ENCODE results near the gene GJB3. TPM values are rescaled to one million over a fixed set of nuclear protein-coding genes. Genes with fewer than 3 reads are reported as not detected.
"Not testable (repeated sequence)": the region's sequence is repeated elsewhere in the genome, so short reads cannot be mapped to it uniquely, and the experiment has no call there.

Gene GJB3
- under 1 TPM in 1 of 2 donors, not detected in 1; 0.33 TPM for total RNA-seq
- polyA plus RNA-seq = under 1 TPM; 0.15 to 0.17 TPM

DNA sequence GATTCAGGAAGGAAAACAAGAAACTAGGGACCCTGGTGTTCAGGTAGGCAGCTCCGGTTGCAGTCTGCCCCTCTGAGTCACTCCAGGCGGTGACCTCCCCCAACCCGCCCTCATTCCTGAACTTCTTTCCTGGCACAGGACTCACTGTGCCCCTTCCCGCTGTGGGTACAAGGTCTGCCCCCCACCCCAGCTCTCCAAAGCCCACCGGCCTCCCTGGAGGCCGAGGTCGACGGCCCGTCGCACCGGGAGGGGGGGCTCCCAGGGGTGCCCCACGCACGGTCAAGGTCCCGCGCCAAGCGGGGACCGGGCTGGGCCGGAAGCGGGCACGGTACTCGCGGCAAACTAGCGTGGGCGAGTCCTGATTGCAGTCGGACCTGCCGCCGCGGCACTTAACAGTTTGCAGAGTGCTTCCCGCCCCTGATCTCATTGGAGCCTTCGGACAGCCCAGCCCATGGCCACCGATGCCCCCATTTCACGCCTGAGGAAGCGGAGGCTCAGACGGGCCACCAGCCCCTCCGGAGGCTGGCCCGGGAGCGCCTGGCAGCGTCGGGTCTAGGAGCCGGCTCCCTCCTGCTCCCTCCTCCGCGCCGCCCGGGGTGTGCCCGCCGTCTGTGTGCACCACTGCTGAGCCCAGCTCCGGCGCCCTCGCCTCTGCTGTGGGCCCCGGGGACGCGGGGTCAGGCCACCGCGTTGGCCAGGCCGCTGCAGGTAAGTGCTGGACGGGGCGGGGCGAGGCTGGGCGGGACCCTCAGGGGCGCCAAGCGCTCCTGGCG is at the start of gene GJB3:
GJB3 (plus strand) TSS at position 144 of the 773 bp plus-strand sequence. CDS start 3,549 bp downstream, outside the sequence.
- H3K36me3 ChIP-seq (ENCODE audit: control insufficient read depth in 4 of 4, insufficient read depth in 3 of 4, low read depth in 1 of 4, low read length in 3 of 4) = no peaks in the 10 kb centered on the region
- no peak within 1 kb of the TSS for H3K27ac ChIP-seq (ENCODE audit: low read depth in 1 of 2, low read length in 2 of 2)
- H3K9me3 ChIP-seq (ENCODE audit: control insufficient read depth in 4 of 4, low read length in 3 of 4) = no peaks in the 10 kb centered on the region
- no peak for DNase-seq (ENCODE audit: low spot score)
- TF ChIP-seq, protein P1, sequence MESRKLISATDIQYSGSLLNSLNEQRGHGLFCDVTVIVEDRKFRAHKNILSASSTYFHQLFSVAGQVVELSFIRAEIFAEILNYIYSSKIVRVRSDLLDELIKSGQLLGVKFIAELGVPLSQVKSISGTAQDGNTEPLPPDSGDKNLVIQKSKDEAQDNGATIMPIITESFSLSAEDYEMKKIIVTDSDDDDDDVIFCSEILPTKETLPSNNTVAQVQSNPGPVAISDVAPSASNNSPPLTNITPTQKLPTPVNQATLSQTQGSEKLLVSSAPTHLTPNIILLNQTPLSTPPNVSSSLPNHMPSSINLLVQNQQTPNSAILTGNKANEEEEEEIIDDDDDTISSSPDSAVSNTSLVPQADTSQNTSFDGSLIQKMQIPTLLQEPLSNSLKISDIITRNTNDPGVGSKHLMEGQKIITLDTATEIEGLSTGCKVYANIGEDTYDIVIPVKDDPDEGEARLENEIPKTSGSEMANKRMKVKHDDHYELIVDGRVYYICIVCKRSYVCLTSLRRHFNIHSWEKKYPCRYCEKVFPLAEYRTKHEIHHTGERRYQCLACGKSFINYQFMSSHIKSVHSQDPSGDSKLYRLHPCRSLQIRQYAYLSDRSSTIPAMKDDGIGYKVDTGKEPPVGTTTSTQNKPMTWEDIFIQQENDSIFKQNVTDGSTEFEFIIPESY (IDR thresholded peaks at IDR 0.05) = no peak
- no peak for TF ChIP-seq SP1 (IDR thresholded peaks at IDR 0.05)
- no peak within 1 kb of the TSS for H3K9ac ChIP-seq (ENCODE audit: low read depth in 1 of 2, low read length in 2 of 2)
- peak within 1 kb of the TSS; percentile 9 to 56 (median 47) for H3K4me3 ChIP-seq (ENCODE audit: low read depth in 1 of 3, low read length in 3 of 3)
- WGBS = 4% methylated on average over 62 of the region's 62 CpGs
- peaks cover 10 to 34% (median 23%) of the 10 kb centered on the region in 4 donors for H3K4me1 ChIP-seq (ENCODE audit: control insufficient read depth in 4 of 4, insufficient read depth in 4 of 4, low read length in 3 of 4)
- no peaks in the 10 kb centered on the region for H3K27me3 ChIP-seq (ENCODE audit: control insufficient read depth in 4 of 4, insufficient read depth in 4 of 4, low read length in 3 of 4)

DNA sequence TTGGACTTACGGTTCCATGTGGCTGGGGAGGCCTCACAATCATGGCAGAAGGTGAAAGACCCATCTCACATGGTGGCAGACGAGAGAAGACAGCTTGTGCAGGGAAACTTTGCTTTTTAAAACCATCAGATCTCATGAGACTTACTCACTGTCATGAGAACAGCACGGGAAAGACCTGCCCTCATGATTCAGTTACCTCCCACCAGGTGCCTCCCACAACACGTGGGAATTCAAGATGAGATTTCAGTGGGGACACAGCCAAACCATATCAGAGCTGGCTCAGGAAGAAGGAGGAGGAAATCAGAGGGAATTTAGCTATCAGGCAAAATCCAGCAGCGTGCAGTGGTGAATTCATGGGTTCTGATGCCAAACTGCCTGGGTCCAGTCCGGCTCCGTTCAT is 48.2 kb upstream of the GJB3 start:
- H3K27ac ChIP-seq (ENCODE audit: low read depth in 1 of 2, low read length in 2 of 2); H3K9ac ChIP-seq (ENCODE audit: low read depth in 1 of 2, low read length in 2 of 2); H3K27me3 ChIP-seq (ENCODE audit: control insufficient read depth in 4 of 4, insufficient read depth in 4 of 4, low read length in 3 of 4); H3K9me3 ChIP-seq (ENCODE audit: control insufficient read depth in 4 of 4, low read length in 3 of 4); H3K4me1 ChIP-seq (ENCODE audit: control insufficient read depth in 4 of 4, insufficient read depth in 4 of 4, low read length in 3 of 4); H3K4me3 ChIP-seq (ENCODE audit: low read depth in 1 of 3, low read length in 3 of 3); DNase-seq (ENCODE audit: low spot score); H3K36me3 ChIP-seq (ENCODE audit: control insufficient read depth in 4 of 4, insufficient read depth in 3 of 4, low read depth in 1 of 4, low read length in 3 of 4): not testable (repeated sequence)
- 71% methylated on average over 7 of the region's 7 CpGs for WGBS

DNA sequence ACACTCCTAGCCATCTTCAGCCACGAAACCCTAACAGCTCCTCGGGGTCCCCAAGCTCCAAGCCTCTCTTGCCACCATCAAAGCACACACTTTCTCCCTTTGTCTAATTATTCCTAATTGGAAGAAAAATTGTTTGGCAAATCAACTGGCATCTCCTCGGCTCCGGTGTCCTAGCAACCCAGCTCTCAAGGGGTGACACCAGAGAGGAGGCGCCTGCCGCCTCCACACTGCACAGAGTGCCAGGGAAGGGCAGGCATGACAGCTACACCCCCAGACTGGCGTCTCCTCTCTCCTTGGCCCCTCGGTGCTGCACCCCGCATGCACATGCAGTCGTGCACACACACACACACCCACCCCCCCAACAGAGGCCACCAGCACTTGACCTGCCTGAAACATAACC is 44.3 kb upstream of the GJB3 start:
- no peak overlapping the region for H3K9ac ChIP-seq (ENCODE audit: low read depth in 1 of 2, low read length in 2 of 2)
- TF ChIP-seq TAF1 (conservative IDR thresholded peaks at IDR 0.05) = no peak
- TF ChIP-seq, protein P2, sequence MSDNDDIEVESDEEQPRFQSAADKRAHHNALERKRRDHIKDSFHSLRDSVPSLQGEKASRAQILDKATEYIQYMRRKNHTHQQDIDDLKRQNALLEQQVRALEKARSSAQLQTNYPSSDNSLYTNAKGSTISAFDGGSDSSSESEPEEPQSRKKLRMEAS (IDR thresholded peaks at IDR 0.05) = no peak
- TF ChIP-seq, protein P1 (IDR thresholded peaks at IDR 0.05) = no peak
- TF ChIP-seq, protein P3, sequence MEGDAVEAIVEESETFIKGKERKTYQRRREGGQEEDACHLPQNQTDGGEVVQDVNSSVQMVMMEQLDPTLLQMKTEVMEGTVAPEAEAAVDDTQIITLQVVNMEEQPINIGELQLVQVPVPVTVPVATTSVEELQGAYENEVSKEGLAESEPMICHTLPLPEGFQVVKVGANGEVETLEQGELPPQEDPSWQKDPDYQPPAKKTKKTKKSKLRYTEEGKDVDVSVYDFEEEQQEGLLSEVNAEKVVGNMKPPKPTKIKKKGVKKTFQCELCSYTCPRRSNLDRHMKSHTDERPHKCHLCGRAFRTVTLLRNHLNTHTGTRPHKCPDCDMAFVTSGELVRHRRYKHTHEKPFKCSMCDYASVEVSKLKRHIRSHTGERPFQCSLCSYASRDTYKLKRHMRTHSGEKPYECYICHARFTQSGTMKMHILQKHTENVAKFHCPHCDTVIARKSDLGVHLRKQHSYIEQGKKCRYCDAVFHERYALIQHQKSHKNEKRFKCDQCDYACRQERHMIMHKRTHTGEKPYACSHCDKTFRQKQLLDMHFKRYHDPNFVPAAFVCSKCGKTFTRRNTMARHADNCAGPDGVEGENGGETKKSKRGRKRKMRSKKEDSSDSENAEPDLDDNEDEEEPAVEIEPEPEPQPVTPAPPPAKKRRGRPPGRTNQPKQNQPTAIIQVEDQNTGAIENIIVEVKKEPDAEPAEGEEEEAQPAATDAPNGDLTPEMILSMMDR (IDR thresholded peaks at IDR 0.05; ENCODE audit: low read depth, low read length, missing input control) = no peak
- no peak for TF ChIP-seq RAD21 (IDR thresholded peaks at IDR 0.05)
- TF ChIP-seq JUND (IDR thresholded peaks at IDR 0.05) = no peak
- TF ChIP-seq, protein P4, sequence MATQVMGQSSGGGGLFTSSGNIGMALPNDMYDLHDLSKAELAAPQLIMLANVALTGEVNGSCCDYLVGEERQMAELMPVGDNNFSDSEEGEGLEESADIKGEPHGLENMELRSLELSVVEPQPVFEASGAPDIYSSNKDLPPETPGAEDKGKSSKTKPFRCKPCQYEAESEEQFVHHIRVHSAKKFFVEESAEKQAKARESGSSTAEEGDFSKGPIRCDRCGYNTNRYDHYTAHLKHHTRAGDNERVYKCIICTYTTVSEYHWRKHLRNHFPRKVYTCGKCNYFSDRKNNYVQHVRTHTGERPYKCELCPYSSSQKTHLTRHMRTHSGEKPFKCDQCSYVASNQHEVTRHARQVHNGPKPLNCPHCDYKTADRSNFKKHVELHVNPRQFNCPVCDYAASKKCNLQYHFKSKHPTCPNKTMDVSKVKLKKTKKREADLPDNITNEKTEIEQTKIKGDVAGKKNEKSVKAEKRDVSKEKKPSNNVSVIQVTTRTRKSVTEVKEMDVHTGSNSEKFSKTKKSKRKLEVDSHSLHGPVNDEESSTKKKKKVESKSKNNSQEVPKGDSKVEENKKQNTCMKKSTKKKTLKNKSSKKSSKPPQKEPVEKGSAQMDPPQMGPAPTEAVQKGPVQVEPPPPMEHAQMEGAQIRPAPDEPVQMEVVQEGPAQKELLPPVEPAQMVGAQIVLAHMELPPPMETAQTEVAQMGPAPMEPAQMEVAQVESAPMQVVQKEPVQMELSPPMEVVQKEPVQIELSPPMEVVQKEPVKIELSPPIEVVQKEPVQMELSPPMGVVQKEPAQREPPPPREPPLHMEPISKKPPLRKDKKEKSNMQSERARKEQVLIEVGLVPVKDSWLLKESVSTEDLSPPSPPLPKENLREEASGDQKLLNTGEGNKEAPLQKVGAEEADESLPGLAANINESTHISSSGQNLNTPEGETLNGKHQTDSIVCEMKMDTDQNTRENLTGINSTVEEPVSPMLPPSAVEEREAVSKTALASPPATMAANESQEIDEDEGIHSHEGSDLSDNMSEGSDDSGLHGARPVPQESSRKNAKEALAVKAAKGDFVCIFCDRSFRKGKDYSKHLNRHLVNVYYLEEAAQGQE (IDR thresholded peaks at IDR 0.05) = no peak
- no peak for TF ChIP-seq HNF4A (conservative IDR thresholded peaks at IDR 0.05)
- no peak for TF ChIP-seq FOXA1 (IDR thresholded peaks at IDR 0.05)
- TF ChIP-seq FOXA2 (IDR thresholded peaks at IDR 0.05) = no peak
- no peak for TF ChIP-seq HNF4G (IDR thresholded peaks at IDR 0.05)
- no peak for TF ChIP-seq YY1 (IDR thresholded peaks at IDR 0.05)
- no peak for TF ChIP-seq RXRA (IDR thresholded peaks at IDR 0.05)
- no peak for TF ChIP-seq SP1 (IDR thresholded peaks at IDR 0.05)
- no peak for TF ChIP-seq GABPA (IDR thresholded peaks at IDR 0.05 in 1 of 2, conservative IDR thresholded peaks at IDR 0.05 in 1 of 2)
- no peak for TF ChIP-seq EGR1 (IDR thresholded peaks at IDR 0.05; ENCODE audit: low read depth in 2 of 2)
- no peaks in the 10 kb centered on the region for H3K36me3 ChIP-seq (ENCODE audit: control insufficient read depth in 4 of 4, insufficient read depth in 3 of 4, low read depth in 1 of 4, low read length in 3 of 4)
- H3K27me3 ChIP-seq (ENCODE audit: control insufficient read depth in 4 of 4, insufficient read depth in 4 of 4, low read length in 3 of 4) = no peaks in the 10 kb centered on the region
- 89% methylated on average over 10 of the region's 10 CpGs for WGBS
- H3K4me1 ChIP-seq (ENCODE audit: control insufficient read depth in 4 of 4, insufficient read depth in 4 of 4, low read length in 3 of 4) = no peaks in the 10 kb centered on the region
- no peak for DNase-seq (ENCODE audit: low spot score)
- no peak overlapping the region for H3K4me3 ChIP-seq (ENCODE audit: low read depth in 1 of 3, low read length in 3 of 3)
- H3K9me3 ChIP-seq (ENCODE audit: control insufficient read depth in 4 of 4, low read length in 3 of 4) = no peaks in the 10 kb centered on the region
- H3K27ac ChIP-seq (ENCODE audit: low read depth in 1 of 2, low read length in 2 of 2) = no peak overlapping the region

Measured in liver (tissue), 9 donors.